HepG2 (cell line): ENCODE data around the gene CDK14.

Source experiments
- CREB1 ChIP-seq, 2 experiments: fragments of 450-650 bp in 1 of 2; IDR thresholded peaks; 2 replicates each; pipeline ENCODE4 v1.6.1; 2016 to 2017; ENCODE audit warnings: control low read depth in 1 of 2, mild to moderate bottlenecking in 1 of 2, missing compliant biosample characterization in 1 of 2, missing genetic modification characterization in 1 of 2
- HDAC2 ChIP-seq: sonication (generic); formaldehyde crosslinking; IDR thresholded peaks from 2 replicates; pipeline ENCODE4 v1.4.0; 2020; ENCODE audit warnings: missing genetic modification reagents
- POLR2A ChIP-seq, 2 experiments: IDR thresholded peaks; 2 replicates each; pipeline ENCODE4 v1.6.1; 2011; ENCODE audit warnings: low read depth in 2 of 2, low read length in 2 of 2, mild to moderate bottlenecking in 1 of 2, moderate library complexity in 1 of 2; ENCODE audit not compliant: insufficient read depth in 1 of 2
- PRPF4 ChIP-seq: fragments of 200-400 bp; formaldehyde crosslinking; IDR thresholded peaks from 2 replicates; pipeline ENCODE4 v1.6.1; 2016; ENCODE audit warnings: low read length, low read depth; ENCODE audit not compliant: poor library complexity, severe bottlenecking
- TCF7 ChIP-seq: sonication (generic); IDR thresholded peaks from 2 replicates; pipeline ENCODE4 v1.6.1; 2016; ENCODE audit warnings: antibody characterized with exemption, low read depth
- ZNF124 ChIP-seq: sonication (generic); formaldehyde crosslinking; IDR thresholded peaks from 2 replicates; pipeline ENCODE4 v1.4.0; 2020; ENCODE audit warnings: missing genetic modification reagents
- ZNF674 ChIP-seq: sonication (generic); formaldehyde crosslinking; IDR thresholded peaks from 2 replicates; pipeline ENCODE4 v1.5.0; 2020; ENCODE audit warnings: low read depth, mild to moderate bottlenecking, missing genetic modification reagents
- ZNF776 ChIP-seq: sonication (generic); formaldehyde crosslinking; IDR thresholded peaks from 2 replicates; pipeline ENCODE4 v1.4.0; 2020; ENCODE audit warnings: mild to moderate bottlenecking, missing genetic modification reagents
- ZSCAN20 ChIP-seq: sonication (generic); formaldehyde crosslinking; IDR thresholded peaks from 2 replicates; pipeline ENCODE4 v1.4.0; 2020; ENCODE audit warnings: missing genetic modification reagents, mild to moderate bottlenecking, borderline replicate concordance
- TF ChIP-seq, protein P1 (sequence below): sonication (generic); formaldehyde crosslinking; IDR thresholded peaks from 2 replicates; pipeline ENCODE4 v1.5.0; 2020; ENCODE audit warnings: mild to moderate bottlenecking, missing genetic modification reagents, moderate library complexity
- TF ChIP-seq, protein P2 (sequence below): sonication (generic); formaldehyde crosslinking; IDR thresholded peaks from 2 replicates; pipeline ENCODE4 v1.4.0; 2020; ENCODE audit warnings: missing genetic modification reagents, borderline replicate concordance
- TF ChIP-seq, protein P3 (sequence below): sonication (generic); formaldehyde crosslinking; IDR thresholded peaks from 2 replicates; pipeline ENCODE4 v1.8.0; 2022; ENCODE audit warnings: mild to moderate bottlenecking, missing genetic modification reagents
- TF ChIP-seq, protein P4 (sequence below): sonication (generic); formaldehyde crosslinking; IDR thresholded peaks from 2 replicates; pipeline ENCODE4 v1.8.1; 2023; ENCODE audit warnings: mild to moderate bottlenecking, missing genetic modification reagents

DNA sequence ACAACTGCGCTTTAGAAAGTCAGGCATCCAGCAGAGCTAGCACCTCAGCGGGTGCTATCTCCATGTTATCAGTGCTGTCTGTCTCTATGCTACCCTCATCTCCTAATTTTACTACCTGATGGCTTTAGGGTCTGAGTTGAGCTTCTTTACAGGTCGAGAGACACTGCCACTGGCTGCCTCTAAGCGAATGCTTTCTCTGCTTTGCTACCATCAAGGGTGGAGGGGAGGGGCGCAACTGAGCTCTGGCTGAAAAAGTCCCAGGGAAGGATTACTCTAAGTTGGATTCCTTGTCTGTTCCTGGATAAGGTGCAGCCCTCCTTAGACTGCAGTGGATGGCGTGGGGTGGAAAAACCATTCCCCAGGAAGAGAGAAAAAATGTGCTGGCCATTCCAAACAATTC lies 105.7 kb downstream of the CDK14 start:
- no peak for TF ChIP-seq HDAC2 (CRISPR knock-in tag)
- TF ChIP-seq, protein P1, sequence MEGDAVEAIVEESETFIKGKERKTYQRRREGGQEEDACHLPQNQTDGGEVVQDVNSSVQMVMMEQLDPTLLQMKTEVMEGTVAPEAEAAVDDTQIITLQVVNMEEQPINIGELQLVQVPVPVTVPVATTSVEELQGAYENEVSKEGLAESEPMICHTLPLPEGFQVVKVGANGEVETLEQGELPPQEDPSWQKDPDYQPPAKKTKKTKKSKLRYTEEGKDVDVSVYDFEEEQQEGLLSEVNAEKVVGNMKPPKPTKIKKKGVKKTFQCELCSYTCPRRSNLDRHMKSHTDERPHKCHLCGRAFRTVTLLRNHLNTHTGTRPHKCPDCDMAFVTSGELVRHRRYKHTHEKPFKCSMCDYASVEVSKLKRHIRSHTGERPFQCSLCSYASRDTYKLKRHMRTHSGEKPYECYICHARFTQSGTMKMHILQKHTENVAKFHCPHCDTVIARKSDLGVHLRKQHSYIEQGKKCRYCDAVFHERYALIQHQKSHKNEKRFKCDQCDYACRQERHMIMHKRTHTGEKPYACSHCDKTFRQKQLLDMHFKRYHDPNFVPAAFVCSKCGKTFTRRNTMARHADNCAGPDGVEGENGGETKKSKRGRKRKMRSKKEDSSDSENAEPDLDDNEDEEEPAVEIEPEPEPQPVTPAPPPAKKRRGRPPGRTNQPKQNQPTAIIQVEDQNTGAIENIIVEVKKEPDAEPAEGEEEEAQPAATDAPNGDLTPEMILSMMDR: no peak
- TF ChIP-seq ZSCAN20: no peak
- TF ChIP-seq, protein P2, sequence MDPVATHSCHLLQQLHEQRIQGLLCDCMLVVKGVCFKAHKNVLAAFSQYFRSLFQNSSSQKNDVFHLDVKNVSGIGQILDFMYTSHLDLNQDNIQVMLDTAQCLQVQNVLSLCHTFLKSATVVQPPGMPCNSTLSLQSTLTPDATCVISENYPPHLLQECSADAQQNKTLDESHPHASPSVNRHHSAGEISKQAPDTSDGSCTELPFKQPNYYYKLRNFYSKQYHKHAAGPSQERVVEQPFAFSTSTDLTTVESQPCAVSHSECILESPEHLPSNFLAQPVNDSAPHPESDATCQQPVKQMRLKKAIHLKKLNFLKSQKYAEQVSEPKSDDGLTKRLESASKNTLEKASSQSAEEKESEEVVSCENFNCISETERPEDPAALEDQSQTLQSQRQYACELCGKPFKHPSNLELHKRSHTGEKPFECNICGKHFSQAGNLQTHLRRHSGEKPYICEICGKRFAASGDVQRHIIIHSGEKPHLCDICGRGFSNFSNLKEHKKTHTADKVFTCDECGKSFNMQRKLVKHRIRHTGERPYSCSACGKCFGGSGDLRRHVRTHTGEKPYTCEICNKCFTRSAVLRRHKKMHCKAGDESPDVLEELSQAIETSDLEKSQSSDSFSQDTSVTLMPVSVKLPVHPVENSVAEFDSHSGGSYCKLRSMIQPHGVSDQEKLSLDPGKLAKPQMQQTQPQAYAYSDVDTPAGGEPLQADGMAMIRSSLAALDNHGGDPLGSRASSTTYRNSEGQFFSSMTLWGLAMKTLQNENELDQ (CRISPR knock-in tag): no peak
- TF ChIP-seq PRPF4: no peak
- no peak for TF ChIP-seq ZNF674
- TF ChIP-seq CREB1 (IDR thresholded peaks at IDR 0.05): no peak
- TF ChIP-seq CREB1 (CRISPR knock-in tag; IDR thresholded peaks at IDR 0.05): no peak
- TF ChIP-seq, protein P3, sequence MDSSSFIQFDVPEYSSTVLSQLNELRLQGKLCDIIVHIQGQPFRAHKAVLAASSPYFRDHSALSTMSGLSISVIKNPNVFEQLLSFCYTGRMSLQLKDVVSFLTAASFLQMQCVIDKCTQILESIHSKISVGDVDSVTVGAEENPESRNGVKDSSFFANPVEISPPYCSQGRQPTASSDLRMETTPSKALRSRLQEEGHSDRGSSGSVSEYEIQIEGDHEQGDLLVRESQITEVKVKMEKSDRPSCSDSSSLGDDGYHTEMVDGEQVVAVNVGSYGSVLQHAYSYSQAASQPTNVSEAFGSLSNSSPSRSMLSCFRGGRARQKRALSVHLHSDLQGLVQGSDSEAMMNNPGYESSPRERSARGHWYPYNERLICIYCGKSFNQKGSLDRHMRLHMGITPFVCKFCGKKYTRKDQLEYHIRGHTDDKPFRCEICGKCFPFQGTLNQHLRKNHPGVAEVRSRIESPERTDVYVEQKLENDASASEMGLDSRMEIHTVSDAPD (CRISPR knock-in tag): no peak
- no peak for TF ChIP-seq ZNF776
- TF ChIP-seq ZNF124 (CRISPR knock-in tag): no peak
- no peak for TF ChIP-seq POLR2A (IDR thresholded peaks at IDR 0.05; ENCODE audit: insufficient read depth in 1 of 2, low read depth in 2 of 2, low read length in 2 of 2)
- TF ChIP-seq, protein P4, sequence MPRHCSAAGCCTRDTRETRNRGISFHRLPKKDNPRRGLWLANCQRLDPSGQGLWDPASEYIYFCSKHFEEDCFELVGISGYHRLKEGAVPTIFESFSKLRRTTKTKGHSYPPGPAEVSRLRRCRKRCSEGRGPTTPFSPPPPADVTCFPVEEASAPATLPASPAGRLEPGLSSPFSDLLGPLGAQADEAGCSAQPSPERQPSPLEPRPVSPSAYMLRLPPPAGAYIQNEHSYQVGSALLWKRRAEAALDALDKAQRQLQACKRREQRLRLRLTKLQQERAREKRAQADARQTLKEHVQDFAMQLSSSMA (CRISPR knock-in tag): no peak
- no peak for TF ChIP-seq TCF7
